NOMO-1 treated with DMSO at 0.1 percent for 48 hours (cell line): ENCODE results near the gene CDON.
"Not testable (repeated sequence)": the region's sequence is repeated elsewhere in the genome, so short reads cannot be mapped to it uniquely, and the experiment has no call there.

Experiments
- DNase-seq: peaks from one replicate; lab custom pipeline; 2025; ENCODE audit not compliant: unreplicated experiment; lab: John Stamatoyannopoulos, UW

CDON gene

GRCh38 chr11:125930076-125930450, 132.6 kb downstream of the CDON start:
- DNase-seq, result no peak

GRCh38 chr11:125929445-125930075, 133.1 kb downstream of the CDON start:
- DNase-seq, result no peak

GRCh38 chr11:125926682-125927081, 136.0 kb downstream of the CDON start:
- DNase-seq, result no peak

- DNase-seq, result no peak
Measured at GRCh38 chr11:125925804-125926203, 136.9 kb downstream of the CDON start.

- no peak for DNase-seq
Measured at GRCh38 chr11:125925247-125925740, 137.4 kb downstream of the CDON start.

GRCh38 chr11:125924384-125925007, 138.2 kb downstream of the CDON start:
- DNase-seq, result no peak

GRCh38 chr11:125923633-125924032, 139.0 kb downstream of the CDON start:
- DNase-seq, result no peak

- peak; percentile 60 for DNase-seq
Measured at GRCh38 chr11:125923012-125923579, 139.6 kb downstream of the CDON start.

- DNase-seq, result no peak
Measured at GRCh38 chr11:125922156-125922555, 140.5 kb downstream of the CDON start.

- DNase-seq, result no peak
Measured at GRCh38 chr11:125921042-125921441, 141.6 kb downstream of the CDON start.

GRCh38 chr11:125918140-125918840, 144.4 kb downstream of the CDON start:
- no peak for DNase-seq

- DNase-seq, result no peak
Measured at GRCh38 chr11:125916683-125917347, 145.9 kb downstream of the CDON start.

GRCh38 chr11:125914601-125915000, 148.1 kb downstream of the CDON start:
- not testable (repeated sequence) for DNase-seq

GRCh38 chr11:125910226-125910849, 152.3 kb downstream of the CDON start:
- no peak for DNase-seq
